Measurements from ENCODE around the gene KRCC1. TPM values are rescaled to one million over a fixed set of nuclear protein-coding genes. Genes with fewer than 3 reads are reported as not detected.

Gene KRCC1
- polyA plus RNA-seq, 1 experiment, result 16.8 TPM

DNA sequence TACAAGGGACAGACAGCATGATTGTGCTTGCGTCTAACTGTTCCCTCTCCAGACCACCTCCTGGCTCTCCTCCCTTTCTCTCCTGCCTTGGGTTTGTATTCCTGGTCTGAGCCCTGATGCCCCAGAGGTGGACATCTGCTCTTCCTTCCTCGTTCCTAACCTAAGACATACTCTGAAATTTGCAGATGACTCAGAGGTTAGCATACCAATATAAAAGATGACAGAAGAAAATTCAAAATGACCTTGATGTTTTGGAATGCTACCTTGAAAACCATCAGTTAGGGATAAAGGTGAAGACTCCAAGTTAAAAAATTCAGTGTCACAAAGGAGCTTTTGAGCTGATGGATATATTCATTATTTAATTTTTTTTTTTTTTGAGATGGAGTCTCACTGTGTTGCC is 25.0 kb upstream of the KRCC1 start:
- DNase-seq (ENCODE audit: low read depth), result no peak
- CTCF ChIA-PET, result no interaction called here
- Histone ChIP-seq H3K36me3 (ENCODE audit: control insufficient read depth, insufficient read depth, low read length) (no peaks in the 10 kb centered on the region), H3K4me3 (ENCODE audit: low read depth, low read length) (no peak overlapping the region), H3K27me3 (ENCODE audit: control insufficient read depth, insufficient read depth, low read length) (peaks cover 4% of the 10 kb centered on the region; the same call in 1 of the 2 replicates)
- POLR2A ChIA-PET, result no interaction called here
- TF ChIP-seq, protein P1, sequence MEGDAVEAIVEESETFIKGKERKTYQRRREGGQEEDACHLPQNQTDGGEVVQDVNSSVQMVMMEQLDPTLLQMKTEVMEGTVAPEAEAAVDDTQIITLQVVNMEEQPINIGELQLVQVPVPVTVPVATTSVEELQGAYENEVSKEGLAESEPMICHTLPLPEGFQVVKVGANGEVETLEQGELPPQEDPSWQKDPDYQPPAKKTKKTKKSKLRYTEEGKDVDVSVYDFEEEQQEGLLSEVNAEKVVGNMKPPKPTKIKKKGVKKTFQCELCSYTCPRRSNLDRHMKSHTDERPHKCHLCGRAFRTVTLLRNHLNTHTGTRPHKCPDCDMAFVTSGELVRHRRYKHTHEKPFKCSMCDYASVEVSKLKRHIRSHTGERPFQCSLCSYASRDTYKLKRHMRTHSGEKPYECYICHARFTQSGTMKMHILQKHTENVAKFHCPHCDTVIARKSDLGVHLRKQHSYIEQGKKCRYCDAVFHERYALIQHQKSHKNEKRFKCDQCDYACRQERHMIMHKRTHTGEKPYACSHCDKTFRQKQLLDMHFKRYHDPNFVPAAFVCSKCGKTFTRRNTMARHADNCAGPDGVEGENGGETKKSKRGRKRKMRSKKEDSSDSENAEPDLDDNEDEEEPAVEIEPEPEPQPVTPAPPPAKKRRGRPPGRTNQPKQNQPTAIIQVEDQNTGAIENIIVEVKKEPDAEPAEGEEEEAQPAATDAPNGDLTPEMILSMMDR (IDR thresholded peaks at IDR 0.05; ENCODE audit: insufficient read depth, low read depth, low read length), result no peak

DNA sequence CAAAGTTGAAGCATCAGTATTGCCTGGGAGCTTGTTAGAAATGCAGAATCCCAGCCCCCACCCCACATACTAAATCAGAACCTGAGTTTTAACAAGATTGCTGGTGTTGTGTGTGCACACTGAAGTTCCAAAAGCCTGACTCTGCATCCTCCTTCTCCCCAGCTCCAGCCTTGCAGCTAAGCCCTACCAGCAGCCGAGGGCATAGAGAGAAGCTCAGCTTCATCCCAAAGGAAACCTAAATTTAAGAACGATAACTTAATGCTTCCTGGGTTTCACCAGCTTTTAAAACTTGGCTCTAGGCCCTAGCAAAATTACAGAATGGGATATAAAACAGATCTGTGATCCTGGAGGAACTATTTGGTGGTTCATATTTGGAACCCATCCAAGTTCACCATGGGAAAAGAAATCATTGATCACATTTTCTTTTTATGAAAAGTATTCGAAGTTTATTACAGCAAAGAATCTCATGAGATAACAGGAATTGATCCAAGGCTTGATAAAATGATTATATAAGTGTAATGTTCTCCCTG is 23.1 kb upstream of the KRCC1 start:
- ChIA-PET CTCF (interaction anchor here (0.6 to 2.0 kb wide), 2 partner anchors 18 to 82 kb away, joined by 3 to 8 read pairs; no protein-coding TSS in a partner anchor), POLR2A (no interaction called here)
- H3K27me3 ChIP-seq (ENCODE audit: control insufficient read depth, insufficient read depth, low read length), result peaks cover 4% of the 10 kb centered on the region; the same call in 1 of the 2 replicates
- no peak for DNase-seq (ENCODE audit: low read depth)
- no peaks in the 10 kb centered on the region for H3K36me3 ChIP-seq (ENCODE audit: control insufficient read depth, insufficient read depth, low read length)
- no peak overlapping the region for H3K4me3 ChIP-seq (ENCODE audit: low read depth, low read length)
- TF ChIP-seq, protein P1 (IDR thresholded peaks at IDR 0.05; ENCODE audit: insufficient read depth, low read depth, low read length), result no peak

DNA sequence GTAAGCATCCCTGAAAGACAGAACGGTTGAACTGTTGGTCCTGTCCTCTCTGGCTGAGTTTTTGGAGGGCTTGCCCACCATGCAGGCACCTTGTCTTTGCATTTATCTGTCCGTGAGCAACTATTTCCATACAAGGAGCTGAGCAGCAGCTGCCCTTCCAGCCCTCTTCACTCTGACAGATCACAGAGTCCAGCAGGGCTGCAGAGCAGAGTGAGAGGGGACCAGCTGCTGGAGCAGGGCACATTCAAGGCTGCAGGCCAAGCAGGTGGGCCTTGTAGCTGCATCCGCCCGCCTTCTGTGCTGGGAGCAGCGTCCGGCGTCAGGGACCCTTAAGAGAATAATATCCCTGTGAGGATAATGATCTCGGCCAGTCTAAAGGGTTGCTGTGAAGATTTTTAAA is 21.5 kb upstream of the KRCC1 start:
- POLR2A ChIA-PET, result no interaction called here
- CTCF ChIA-PET, result interaction anchor here (1.5 kb wide), 1 partner anchor 15 kb away, joined by 4 read pairs; no protein-coding TSS in a partner anchor
- Histone ChIP-seq H3K4me3 (ENCODE audit: low read depth, low read length) (no peak overlapping the region), H3K27me3 (ENCODE audit: control insufficient read depth, insufficient read depth, low read length) (no peaks in the 10 kb centered on the region), H3K36me3 (ENCODE audit: control insufficient read depth, insufficient read depth, low read length) (no peaks in the 10 kb centered on the region)
- TF ChIP-seq, protein P1 (IDR thresholded peaks at IDR 0.05; ENCODE audit: insufficient read depth, low read depth, low read length), result no peak
- no peak for DNase-seq (ENCODE audit: low read depth)

DNA sequence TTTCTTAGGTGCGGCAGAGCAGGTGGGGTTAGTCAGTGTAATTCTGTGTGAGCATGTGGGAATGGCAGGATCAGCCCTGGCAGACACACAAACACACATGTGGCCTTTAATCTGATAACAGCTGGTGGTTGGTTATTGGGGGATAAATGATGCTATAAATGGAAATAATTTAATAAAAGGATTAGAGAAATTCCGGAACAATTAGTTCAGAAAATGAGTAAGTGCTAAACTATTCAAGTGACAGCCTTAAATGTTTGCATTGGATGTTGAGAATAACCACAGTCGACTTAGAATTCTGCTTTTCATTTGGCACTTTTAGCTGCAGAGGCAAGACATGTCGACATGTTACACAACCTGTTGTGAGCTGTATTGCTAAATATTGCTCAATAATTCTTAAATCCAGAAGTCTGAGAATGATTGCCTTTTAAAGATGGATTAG is 19.3 kb upstream of the KRCC1 start:
- POLR2A ChIA-PET, result no interaction called here
- TF ChIP-seq, protein P1 (IDR thresholded peaks at IDR 0.05; ENCODE audit: insufficient read depth, low read depth, low read length), result no peak
- peak; percentile 62 for DNase-seq (ENCODE audit: low read depth)
- Histone ChIP-seq H3K36me3 (ENCODE audit: control insufficient read depth, insufficient read depth, low read length) (no peaks in the 10 kb centered on the region), H3K27me3 (ENCODE audit: control insufficient read depth, insufficient read depth, low read length) (peaks cover 6% of the 10 kb centered on the region; the same call in 1 of the 2 replicates), H3K4me3 (ENCODE audit: low read depth, low read length) (no peak overlapping the region)
- CTCF ChIA-PET, result interaction anchor here (1.3 kb wide), 1 partner anchor 14 kb away, joined by 10 read pairs; no protein-coding TSS in a partner anchor

DNA sequence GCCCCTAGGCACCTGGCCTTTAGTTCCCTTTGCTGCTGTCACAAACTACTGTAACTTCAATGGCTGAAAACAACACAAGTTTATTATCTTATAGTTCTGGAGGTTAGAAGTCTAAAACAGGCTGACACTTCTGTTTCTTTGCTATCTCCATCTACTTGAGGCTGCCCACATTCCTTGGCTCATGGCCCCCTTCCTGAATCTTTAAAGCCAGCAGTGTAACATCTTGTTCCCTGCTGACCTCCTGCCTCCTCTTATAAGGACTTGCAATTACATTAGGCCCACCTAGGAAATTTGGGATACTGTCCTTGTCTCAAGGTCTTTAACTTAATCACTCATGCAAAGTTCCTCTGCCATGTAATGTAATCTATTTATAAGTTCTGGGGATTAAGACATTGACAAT is 18.6 kb upstream of the KRCC1 start:
- DNase-seq (ENCODE audit: low read depth), result no peak
- POLR2A ChIA-PET, result no interaction called here
- CTCF ChIA-PET, result interaction anchor here (1.3 kb wide), 1 partner anchor 13 kb away, joined by 10 read pairs; no protein-coding TSS in a partner anchor
- Histone ChIP-seq H3K27me3 (ENCODE audit: control insufficient read depth, insufficient read depth, low read length) (peaks cover 8% of the 10 kb centered on the region), H3K4me3 (ENCODE audit: low read depth, low read length) (no peak overlapping the region), H3K36me3 (ENCODE audit: control insufficient read depth, insufficient read depth, low read length) (no peaks in the 10 kb centered on the region)
- TF ChIP-seq, protein P1 (IDR thresholded peaks at IDR 0.05; ENCODE audit: insufficient read depth, low read depth, low read length), result no peak
